ENCODE measurements around the gene SLC7A9.
"Not testable (repeated sequence)": the region's sequence is repeated elsewhere in the genome, so short reads cannot be mapped to it uniquely, and the experiment has no call there.

SLC7A9 gene

DNA sequence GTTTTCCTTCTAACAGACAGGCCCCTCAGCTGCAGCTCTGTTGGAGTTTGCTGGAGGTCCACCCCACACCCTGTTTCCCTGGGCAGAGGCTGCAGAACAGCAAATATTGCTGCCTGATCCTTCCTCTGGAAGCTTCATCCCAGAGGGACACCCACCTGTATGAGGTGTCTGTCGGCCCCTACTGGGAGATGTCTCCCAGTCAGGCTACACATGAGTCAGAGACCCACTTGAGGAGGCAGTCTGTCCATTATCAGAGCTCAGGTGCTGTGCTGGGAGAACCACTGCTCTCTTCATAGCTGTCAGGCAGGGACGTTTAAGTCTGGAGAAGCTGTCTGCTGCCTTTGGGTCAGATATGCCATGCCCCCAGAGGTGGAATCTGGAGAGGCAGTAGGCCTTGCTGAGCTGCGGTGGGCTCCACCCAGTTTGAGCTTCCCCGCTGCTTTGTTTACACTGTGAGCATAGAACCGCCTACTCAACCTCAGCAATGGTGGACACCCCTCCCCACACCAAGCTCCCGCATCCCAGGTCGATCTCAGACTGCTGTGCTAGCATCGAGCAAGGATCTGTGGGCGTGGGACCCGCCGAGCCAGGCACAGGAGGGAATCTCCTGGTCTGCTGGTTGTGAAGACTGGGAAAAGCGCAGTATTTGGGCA lies 82.3 kb downstream of the SLC7A9 start:
- DNase-seq = not testable (repeated sequence)

DNA sequence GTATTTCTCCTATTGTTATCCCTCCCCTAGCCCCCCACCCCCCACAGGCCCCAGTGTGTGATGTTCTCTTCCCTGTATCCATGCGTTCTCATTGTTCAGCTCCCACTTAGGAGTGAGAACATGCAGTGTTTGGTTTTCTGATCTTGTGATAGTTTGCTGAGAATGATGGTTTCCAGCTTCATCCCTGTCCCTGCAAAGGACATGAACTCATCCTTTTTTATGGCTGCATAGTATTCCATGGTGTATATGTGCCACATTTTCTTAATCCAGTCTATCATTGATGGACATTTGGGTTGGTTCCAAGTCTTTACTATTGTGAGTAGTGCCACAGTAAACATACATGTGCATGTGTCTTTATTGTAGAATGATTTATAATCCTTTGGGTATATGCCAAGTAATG lies 87.5 kb downstream of the SLC7A9 start:
- DNase-seq = not testable (repeated sequence)

DNA sequence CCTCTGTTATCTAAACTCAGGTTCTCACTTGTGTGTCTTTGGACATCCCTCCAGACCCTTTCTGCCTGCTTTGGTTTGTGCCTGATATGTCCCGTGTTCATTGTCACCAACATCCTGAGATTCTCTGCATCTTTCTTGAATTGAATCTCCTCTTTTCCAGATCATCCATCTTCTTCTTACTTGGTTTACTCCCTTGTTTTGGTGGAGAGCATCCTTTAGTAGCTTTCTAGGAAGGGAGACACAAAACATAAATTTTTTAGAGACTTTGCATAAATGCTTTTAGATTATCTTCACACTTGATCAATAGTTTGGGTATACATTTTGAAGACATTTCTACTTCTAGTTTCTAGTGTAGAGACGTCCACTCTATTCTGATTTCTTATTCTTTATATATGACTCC lies 88.3 kb downstream of the SLC7A9 start:
- DNase-seq = no peak
